SU-DHL-6 (cell line): ENCODE results near the gene DHX29.

ENCODE experiments used
- EZH2phosphoT487 ChIP-seq: fragments of 200-600 bp; sonication (generic), shearing (Covaris generic); conservative IDR thresholded peaks from 2 replicates; pipeline ENCODE4 v1.6.1; 2018; ENCODE audit warnings: mild to moderate bottlenecking, antibody characterized with exemption, low read length, moderate library complexity, mixed read lengths
- TF ChIP-seq, protein P1 (sequence below): fragments of 200-600 bp; sonication (generic); IDR thresholded peaks from one replicate; pipeline ENCODE4 v1.5.1; 2017; ENCODE audit warnings: antibody characterized with exemption, mild to moderate bottlenecking, low read length, moderate library complexity; ENCODE audit not compliant: insufficient read depth, poor library complexity, severe bottlenecking

DNA sequence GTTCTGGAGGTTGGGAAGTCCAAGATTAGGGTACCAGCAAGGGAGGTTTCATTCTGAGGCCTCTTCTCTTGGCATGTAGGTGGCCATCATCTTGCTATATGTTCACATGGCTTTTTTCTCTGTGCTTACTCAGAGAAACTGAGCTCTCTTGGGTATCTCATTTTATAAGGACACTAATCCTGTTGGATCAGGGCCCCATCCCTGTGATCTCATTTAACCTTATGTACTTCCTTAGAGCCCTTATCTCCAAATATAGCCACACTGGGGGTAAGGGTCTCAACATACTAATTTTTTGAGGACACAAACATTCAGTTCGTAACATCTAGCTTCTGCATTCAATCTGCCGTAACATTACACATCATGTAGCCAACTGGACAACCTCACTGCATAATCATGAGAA is 6.6 kb downstream of the DHX29 start:
- TF ChIP-seq, protein P1, sequence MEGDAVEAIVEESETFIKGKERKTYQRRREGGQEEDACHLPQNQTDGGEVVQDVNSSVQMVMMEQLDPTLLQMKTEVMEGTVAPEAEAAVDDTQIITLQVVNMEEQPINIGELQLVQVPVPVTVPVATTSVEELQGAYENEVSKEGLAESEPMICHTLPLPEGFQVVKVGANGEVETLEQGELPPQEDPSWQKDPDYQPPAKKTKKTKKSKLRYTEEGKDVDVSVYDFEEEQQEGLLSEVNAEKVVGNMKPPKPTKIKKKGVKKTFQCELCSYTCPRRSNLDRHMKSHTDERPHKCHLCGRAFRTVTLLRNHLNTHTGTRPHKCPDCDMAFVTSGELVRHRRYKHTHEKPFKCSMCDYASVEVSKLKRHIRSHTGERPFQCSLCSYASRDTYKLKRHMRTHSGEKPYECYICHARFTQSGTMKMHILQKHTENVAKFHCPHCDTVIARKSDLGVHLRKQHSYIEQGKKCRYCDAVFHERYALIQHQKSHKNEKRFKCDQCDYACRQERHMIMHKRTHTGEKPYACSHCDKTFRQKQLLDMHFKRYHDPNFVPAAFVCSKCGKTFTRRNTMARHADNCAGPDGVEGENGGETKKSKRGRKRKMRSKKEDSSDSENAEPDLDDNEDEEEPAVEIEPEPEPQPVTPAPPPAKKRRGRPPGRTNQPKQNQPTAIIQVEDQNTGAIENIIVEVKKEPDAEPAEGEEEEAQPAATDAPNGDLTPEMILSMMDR: no peak
- TF ChIP-seq EZH2phosphoT487: no peak
